Ishikawa (cell line): ENCODE measurements around the gene TASP1.

ENCODE experiments used
- CEBPB ChIP-seq: IDR thresholded peaks from 2 replicates; pipeline ENCODE4 v1.6.1; 2012
- CREB1 ChIP-seq: IDR thresholded peaks from 2 replicates; pipeline ENCODE4 v1.6.1; 2012; ENCODE audit warnings: low read depth
- EGR1 ChIP-seq: IDR thresholded peaks from 2 replicates; pipeline ENCODE4 v1.6.1; 2012
- EP300 ChIP-seq: IDR thresholded peaks from 2 replicates; pipeline ENCODE4 v1.6.1; 2012; ENCODE audit warnings: borderline replicate concordance
- FOXM1 ChIP-seq: IDR thresholded peaks from 2 replicates; pipeline ENCODE4 v1.6.1; 2012; ENCODE audit warnings: low read depth, borderline replicate concordance
- NFIC ChIP-seq: IDR thresholded peaks from 2 replicates; pipeline ENCODE4 v1.6.1; 2012
- RAD21 ChIP-seq: IDR thresholded peaks from 2 replicates; pipeline ENCODE4 v1.6.1; 2012; ENCODE audit warnings: low read depth
- TAF1 ChIP-seq: IDR thresholded peaks from 2 replicates; pipeline ENCODE4 v1.6.1; 2012; ENCODE audit warnings: low read depth, mild to moderate bottlenecking
- TCF12 ChIP-seq: IDR thresholded peaks from 2 replicates; pipeline ENCODE4 v1.6.1; 2012; ENCODE audit warnings: low read depth
- TEAD4 ChIP-seq: IDR thresholded peaks from 2 replicates; pipeline ENCODE4 v1.6.1; 2012
- USF1 ChIP-seq: IDR thresholded peaks from 2 replicates; pipeline ENCODE4 v1.6.1; 2012
- YY1 ChIP-seq: IDR thresholded peaks from 2 replicates; pipeline ENCODE4 v1.6.1; 2012; ENCODE audit warnings: low read depth
- ZBTB7A ChIP-seq: IDR thresholded peaks from 2 replicates; pipeline ENCODE4 v1.6.1; 2012; ENCODE audit warnings: low read depth
- TF ChIP-seq, protein P1 (sequence below): IDR thresholded peaks from 2 replicates; pipeline ENCODE4 v1.6.1; 2012; ENCODE audit warnings: low read depth, mild to moderate bottlenecking
- TF ChIP-seq, protein P2 (sequence below): IDR thresholded peaks from 2 replicates; pipeline ENCODE4 v1.6.1; 2012

Gene TASP1

GRCh38 chr20:13661070-13661685 is 22.4 kb upstream of the TASP1 start:
- TF ChIP-seq, protein P1, sequence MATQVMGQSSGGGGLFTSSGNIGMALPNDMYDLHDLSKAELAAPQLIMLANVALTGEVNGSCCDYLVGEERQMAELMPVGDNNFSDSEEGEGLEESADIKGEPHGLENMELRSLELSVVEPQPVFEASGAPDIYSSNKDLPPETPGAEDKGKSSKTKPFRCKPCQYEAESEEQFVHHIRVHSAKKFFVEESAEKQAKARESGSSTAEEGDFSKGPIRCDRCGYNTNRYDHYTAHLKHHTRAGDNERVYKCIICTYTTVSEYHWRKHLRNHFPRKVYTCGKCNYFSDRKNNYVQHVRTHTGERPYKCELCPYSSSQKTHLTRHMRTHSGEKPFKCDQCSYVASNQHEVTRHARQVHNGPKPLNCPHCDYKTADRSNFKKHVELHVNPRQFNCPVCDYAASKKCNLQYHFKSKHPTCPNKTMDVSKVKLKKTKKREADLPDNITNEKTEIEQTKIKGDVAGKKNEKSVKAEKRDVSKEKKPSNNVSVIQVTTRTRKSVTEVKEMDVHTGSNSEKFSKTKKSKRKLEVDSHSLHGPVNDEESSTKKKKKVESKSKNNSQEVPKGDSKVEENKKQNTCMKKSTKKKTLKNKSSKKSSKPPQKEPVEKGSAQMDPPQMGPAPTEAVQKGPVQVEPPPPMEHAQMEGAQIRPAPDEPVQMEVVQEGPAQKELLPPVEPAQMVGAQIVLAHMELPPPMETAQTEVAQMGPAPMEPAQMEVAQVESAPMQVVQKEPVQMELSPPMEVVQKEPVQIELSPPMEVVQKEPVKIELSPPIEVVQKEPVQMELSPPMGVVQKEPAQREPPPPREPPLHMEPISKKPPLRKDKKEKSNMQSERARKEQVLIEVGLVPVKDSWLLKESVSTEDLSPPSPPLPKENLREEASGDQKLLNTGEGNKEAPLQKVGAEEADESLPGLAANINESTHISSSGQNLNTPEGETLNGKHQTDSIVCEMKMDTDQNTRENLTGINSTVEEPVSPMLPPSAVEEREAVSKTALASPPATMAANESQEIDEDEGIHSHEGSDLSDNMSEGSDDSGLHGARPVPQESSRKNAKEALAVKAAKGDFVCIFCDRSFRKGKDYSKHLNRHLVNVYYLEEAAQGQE = no peak
- TF ChIP-seq TCF12 = no peak
- no peak for TF ChIP-seq USF1
- TF ChIP-seq ZBTB7A = no peak
- no peak for TF ChIP-seq EGR1
- no peak for TF ChIP-seq EP300
- TF ChIP-seq TEAD4 = no peak
- TF ChIP-seq CREB1 = no peak
- no peak for TF ChIP-seq NFIC
- TF ChIP-seq, protein P2, sequence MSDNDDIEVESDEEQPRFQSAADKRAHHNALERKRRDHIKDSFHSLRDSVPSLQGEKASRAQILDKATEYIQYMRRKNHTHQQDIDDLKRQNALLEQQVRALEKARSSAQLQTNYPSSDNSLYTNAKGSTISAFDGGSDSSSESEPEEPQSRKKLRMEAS = no peak
- TF ChIP-seq FOXM1 = no peak
- TF ChIP-seq RAD21 = no peak
- no peak for TF ChIP-seq CEBPB
- no peak for TF ChIP-seq YY1
- no peak for TF ChIP-seq TAF1

DNA sequence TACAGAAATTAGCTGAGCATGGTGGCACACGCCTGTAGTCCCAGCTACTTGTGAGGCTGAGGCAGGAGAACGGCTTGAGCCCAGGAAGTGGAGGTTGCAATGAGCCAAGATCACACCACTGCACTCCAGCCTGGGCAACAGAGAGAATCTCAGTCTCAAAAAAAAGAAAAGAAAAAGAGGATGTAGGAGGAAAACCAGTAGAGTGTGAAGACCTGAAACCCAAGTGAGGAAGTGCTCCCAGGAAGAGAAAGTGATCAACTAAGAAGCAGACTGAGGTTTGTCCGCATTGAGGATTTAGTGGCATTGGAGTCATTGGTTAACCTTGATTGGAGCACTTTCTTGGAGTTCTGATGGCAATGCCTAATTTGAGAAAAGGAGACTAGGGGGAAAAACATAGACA is 20.6 kb upstream of the TASP1 start:
- TF ChIP-seq NFIC = no peak
- no peak for TF ChIP-seq EP300
- TF ChIP-seq, protein P1 = no peak
- no peak for TF ChIP-seq EGR1
- no peak for TF ChIP-seq ZBTB7A
- TF ChIP-seq YY1 = no peak
- no peak for TF ChIP-seq TCF12
- no peak for TF ChIP-seq TEAD4
- no peak for TF ChIP-seq USF1
- TF ChIP-seq, protein P2 = no peak
- TF ChIP-seq RAD21 = no peak

GRCh38 chr20:13656721-13657368 is 18.1 kb upstream of the TASP1 start:
- TF ChIP-seq NFIC (no peak), YY1 (no peak), TAF1 (no peak), EP300 (no peak), USF1 (no peak), EGR1 (no peak), TEAD4 (no peak), FOXM1 (no peak), CEBPB (no peak), CREB1 (no peak), RAD21 (no peak), TCF12 (no peak), ZBTB7A (no peak)
- TF ChIP-seq, protein P2 = no peak
- TF ChIP-seq, protein P1 = no peak
